ENCODE results near the gene ABCC5.

Gene ABCC5

DNA sequence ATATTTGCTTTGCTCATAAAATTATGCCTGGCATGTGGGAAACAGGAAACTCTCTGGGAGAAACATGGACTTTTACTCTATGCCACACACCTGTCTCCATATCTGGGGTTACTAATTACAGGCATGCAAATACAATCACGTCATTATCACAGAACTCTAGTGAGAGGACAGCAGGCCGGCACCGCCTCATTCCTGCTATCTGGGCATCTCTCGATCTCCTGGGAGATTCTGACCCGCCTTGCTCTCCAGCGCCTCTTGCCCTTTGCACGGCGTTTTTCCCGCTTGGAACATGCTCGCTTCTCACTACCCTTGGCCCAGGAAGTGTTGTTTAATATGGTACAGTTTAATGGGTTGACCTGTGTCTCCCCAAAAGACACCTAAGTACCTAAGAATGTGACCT is 87.6 kb downstream of the ABCC5 start:
- Histone ChIP-seq H3K4me1 (ENCODE audit: control insufficient read depth in 1 of 2, insufficient read depth in 2 of 2, low read length in 2 of 2) (peaks cover 12 to 19% of the 10 kb centered on the region in 2 donors), H3K27me3 (ENCODE audit: control insufficient read depth in 1 of 2, insufficient read depth in 2 of 2, low read length in 2 of 2) (no peaks in the 10 kb centered on the region), H3K9me3 (ENCODE audit: control insufficient read depth in 1 of 2, low read length in 2 of 2) (no peaks in the 10 kb centered on the region), H3K36me3 (ENCODE audit: control insufficient read depth in 1 of 2, insufficient read depth in 2 of 2, low read length in 2 of 2) (peaks cover 0 to 9% of the 10 kb centered on the region in 2 donors), H3K4me3 (ENCODE audit: low read depth in 1 of 2, low read length in 2 of 2) (no peak overlapping the region), H3K9ac (ENCODE audit: low read depth in 1 of 2, low read length in 2 of 2) (peak overlapping the region in 1 of 2 donors; percentile 45), H3K27ac (ENCODE audit: low read depth, low read length) (no peak overlapping the region)

DNA sequence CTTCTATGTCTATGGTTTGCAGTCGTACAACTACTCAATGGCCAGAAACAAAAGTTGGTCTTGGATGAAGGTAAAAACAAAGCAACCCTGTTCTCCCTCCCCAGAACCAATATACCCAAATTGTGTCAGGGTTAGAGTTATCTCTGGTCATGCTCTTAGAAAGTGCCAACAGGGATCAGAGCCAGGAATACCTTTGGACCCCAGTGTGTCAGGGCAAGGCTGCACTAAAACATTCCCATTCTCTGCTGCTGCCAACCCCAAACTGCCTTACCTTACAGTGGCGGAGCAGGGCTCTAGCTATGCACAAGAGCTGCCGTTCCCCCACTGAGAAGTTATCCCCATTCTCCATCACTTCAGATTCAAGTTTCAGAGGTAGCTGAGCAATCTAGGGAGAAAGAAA is 90.6 kb downstream of the ABCC5 start:
- H3K4me3 ChIP-seq (ENCODE audit: low read depth in 1 of 2, low read length in 2 of 2) = no peak overlapping the region
- peaks cover 12 to 19% of the 10 kb centered on the region in 2 donors for H3K4me1 ChIP-seq (ENCODE audit: control insufficient read depth in 1 of 2, insufficient read depth in 2 of 2, low read length in 2 of 2)
- H3K36me3 ChIP-seq (ENCODE audit: control insufficient read depth in 1 of 2, insufficient read depth in 2 of 2, low read length in 2 of 2) = peaks cover 0 to 26% of the 10 kb centered on the region in 2 donors
- no peaks in the 10 kb centered on the region for H3K27me3 ChIP-seq (ENCODE audit: control insufficient read depth in 1 of 2, insufficient read depth in 2 of 2, low read length in 2 of 2)
- H3K9ac ChIP-seq (ENCODE audit: low read depth in 1 of 2, low read length in 2 of 2) = no peak overlapping the region
- no peak overlapping the region for H3K27ac ChIP-seq (ENCODE audit: low read depth, low read length)
- no peaks in the 10 kb centered on the region for H3K9me3 ChIP-seq (ENCODE audit: control insufficient read depth in 1 of 2, low read length in 2 of 2)

DNA sequence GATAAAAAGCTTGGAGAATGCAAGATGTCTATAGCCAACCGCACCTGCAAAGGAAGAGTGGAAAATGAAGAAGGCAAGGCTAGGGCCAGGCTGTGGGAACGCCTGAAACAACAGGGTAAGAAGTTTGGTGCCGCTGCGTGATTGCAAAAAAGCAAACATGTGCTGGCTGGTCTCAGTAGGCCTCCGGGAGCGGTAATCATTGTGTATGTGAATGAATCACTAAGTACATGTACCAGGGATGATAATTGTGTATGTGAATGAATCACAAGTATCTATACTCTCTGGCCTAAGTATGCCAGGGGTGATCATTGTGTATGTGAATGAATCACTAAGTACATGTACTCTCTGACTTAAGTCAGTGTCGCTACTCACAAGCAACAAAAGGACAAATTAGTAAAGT is 92.7 kb downstream of the ABCC5 start:
- H3K4me1 ChIP-seq (ENCODE audit: control insufficient read depth in 1 of 2, insufficient read depth in 2 of 2, low read length in 2 of 2) = peaks cover 6 to 12% of the 10 kb centered on the region in 2 donors
- no peaks in the 10 kb centered on the region for H3K9me3 ChIP-seq (ENCODE audit: control insufficient read depth in 1 of 2, low read length in 2 of 2)
- no peak overlapping the region for H3K27ac ChIP-seq (ENCODE audit: low read depth, low read length)
- peaks cover 4 to 37% of the 10 kb centered on the region in 2 donors for H3K36me3 ChIP-seq (ENCODE audit: control insufficient read depth in 1 of 2, insufficient read depth in 2 of 2, low read length in 2 of 2)
- H3K9ac ChIP-seq (ENCODE audit: low read depth in 1 of 2, low read length in 2 of 2) = no peak overlapping the region
- no peaks in the 10 kb centered on the region for H3K27me3 ChIP-seq (ENCODE audit: control insufficient read depth in 1 of 2, insufficient read depth in 2 of 2, low read length in 2 of 2)
- no peak overlapping the region for H3K4me3 ChIP-seq (ENCODE audit: low read depth in 1 of 2, low read length in 2 of 2)

DNA sequence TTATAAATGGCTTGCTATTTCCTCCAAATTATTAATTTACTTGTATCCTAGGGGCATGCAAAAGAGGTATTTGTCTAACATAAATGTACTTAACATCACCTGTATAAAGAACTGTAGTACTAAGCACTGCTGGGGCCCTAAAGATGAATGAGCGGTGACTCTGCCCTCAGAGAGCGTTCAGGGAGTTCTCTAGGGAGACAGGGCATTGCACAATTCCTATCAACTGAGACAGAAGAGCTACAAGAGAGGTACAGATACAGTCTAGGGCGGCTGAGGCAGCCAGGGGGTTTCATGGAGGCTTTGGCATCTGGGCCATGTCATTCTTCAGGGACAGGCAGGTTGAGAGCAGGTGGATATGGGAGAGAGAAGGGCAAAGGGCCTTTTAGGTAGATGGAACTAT is 93.1 kb downstream of the ABCC5 start:
- Histone ChIP-seq H3K9ac (ENCODE audit: low read depth in 1 of 2, low read length in 2 of 2) (no peak overlapping the region), H3K4me3 (ENCODE audit: low read depth in 1 of 2, low read length in 2 of 2) (no peak overlapping the region), H3K36me3 (ENCODE audit: control insufficient read depth in 1 of 2, insufficient read depth in 2 of 2, low read length in 2 of 2) (peaks cover 7 to 39% of the 10 kb centered on the region in 2 donors), H3K27me3 (ENCODE audit: control insufficient read depth in 1 of 2, insufficient read depth in 2 of 2, low read length in 2 of 2) (no peaks in the 10 kb centered on the region), H3K4me1 (ENCODE audit: control insufficient read depth in 1 of 2, insufficient read depth in 2 of 2, low read length in 2 of 2) (peaks cover 2 to 8% of the 10 kb centered on the region in 2 donors), H3K27ac (ENCODE audit: low read depth, low read length) (no peak overlapping the region), H3K9me3 (ENCODE audit: control insufficient read depth in 1 of 2, low read length in 2 of 2) (no peaks in the 10 kb centered on the region)

DNA sequence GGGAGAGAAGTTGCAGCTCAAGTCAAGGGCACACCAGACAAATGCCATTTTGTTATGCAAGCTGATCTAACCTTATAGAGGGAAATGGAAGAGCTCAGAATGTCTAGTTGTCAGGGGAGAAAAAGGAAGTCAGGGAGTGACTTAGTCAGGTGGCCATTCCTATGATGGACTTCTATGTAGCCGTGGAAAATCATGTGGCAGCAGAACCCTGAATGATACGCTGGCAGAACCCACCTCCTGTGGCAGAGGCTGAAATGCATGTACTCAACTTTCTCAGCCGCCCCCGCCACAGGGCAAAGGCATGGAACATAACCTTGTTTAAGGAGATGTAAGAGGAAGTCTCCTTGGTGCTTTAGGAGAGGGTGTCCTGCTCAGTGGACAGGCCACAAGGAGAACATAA is 95.3 kb downstream of the ABCC5 start:
- no peaks in the 10 kb centered on the region for H3K27me3 ChIP-seq (ENCODE audit: control insufficient read depth in 1 of 2, insufficient read depth in 2 of 2, low read length in 2 of 2)
- no peak overlapping the region for H3K9ac ChIP-seq (ENCODE audit: low read depth in 1 of 2, low read length in 2 of 2)
- no peaks in the 10 kb centered on the region for H3K9me3 ChIP-seq (ENCODE audit: control insufficient read depth in 1 of 2, low read length in 2 of 2)
- peaks cover 8 to 35% of the 10 kb centered on the region in 2 donors for H3K36me3 ChIP-seq (ENCODE audit: control insufficient read depth in 1 of 2, insufficient read depth in 2 of 2, low read length in 2 of 2)
- no peak overlapping the region for H3K27ac ChIP-seq (ENCODE audit: low read depth, low read length)
- H3K4me3 ChIP-seq (ENCODE audit: low read depth in 1 of 2, low read length in 2 of 2) = no peak overlapping the region
- peaks cover 0 to 5% of the 10 kb centered on the region in 2 donors for H3K4me1 ChIP-seq (ENCODE audit: control insufficient read depth in 1 of 2, insufficient read depth in 2 of 2, low read length in 2 of 2)

DNA sequence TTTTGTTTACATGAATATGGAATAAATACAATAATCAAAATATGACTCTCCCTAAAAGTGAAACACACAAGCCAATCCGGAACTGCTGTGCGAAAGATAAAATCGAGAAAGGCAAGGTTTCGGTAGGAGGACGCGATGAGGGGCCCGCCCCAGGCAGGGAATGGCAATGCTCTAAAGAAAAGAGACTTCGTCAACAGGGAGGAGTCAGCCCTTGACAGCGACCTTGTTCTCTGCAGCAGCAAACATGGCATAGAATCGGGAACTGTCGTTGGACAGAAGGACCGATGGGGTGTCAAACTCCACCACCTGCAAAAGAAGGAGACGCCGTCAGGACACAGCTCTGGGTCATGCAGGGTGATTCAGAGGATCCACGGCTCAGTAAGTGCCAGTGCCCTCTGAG is 96.6 kb downstream of the ABCC5 start:
- H3K36me3 ChIP-seq (ENCODE audit: control insufficient read depth in 1 of 2, insufficient read depth in 2 of 2, low read length in 2 of 2) = peaks cover 8 to 35% of the 10 kb centered on the region in 2 donors
- no peak overlapping the region for H3K9ac ChIP-seq (ENCODE audit: low read depth in 1 of 2, low read length in 2 of 2)
- no peaks in the 10 kb centered on the region for H3K4me1 ChIP-seq (ENCODE audit: control insufficient read depth in 1 of 2, insufficient read depth in 2 of 2, low read length in 2 of 2)
- no peaks in the 10 kb centered on the region for H3K27me3 ChIP-seq (ENCODE audit: control insufficient read depth in 1 of 2, insufficient read depth in 2 of 2, low read length in 2 of 2)
- H3K9me3 ChIP-seq (ENCODE audit: control insufficient read depth in 1 of 2, low read length in 2 of 2) = no peaks in the 10 kb centered on the region
- H3K27ac ChIP-seq (ENCODE audit: low read depth, low read length) = no peak overlapping the region
- H3K4me3 ChIP-seq (ENCODE audit: low read depth in 1 of 2, low read length in 2 of 2) = no peak overlapping the region

DNA sequence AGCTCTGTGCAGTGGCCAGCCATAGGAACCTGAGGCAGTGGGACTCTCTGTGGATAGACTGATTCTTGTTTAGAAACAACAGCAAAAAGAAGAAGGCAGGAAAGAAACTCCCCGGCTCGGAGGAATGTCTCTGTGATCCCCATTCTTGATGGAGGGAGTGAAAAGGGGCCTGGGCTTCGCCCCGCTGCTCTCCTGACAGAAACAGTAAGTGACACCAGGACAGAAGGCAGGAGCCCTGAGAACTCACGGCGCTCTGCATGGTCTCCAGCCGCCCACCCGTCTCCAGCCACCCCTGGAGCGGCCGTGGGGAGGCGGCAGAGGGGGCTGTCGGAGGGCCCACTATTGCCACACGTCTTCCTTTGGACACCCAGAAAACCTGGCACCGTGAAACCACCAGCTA is 97.3 kb downstream of the ABCC5 start:
- Histone ChIP-seq H3K36me3 (ENCODE audit: control insufficient read depth in 1 of 2, insufficient read depth in 2 of 2, low read length in 2 of 2) (peaks cover 8 to 34% of the 10 kb centered on the region in 2 donors), H3K27me3 (ENCODE audit: control insufficient read depth in 1 of 2, insufficient read depth in 2 of 2, low read length in 2 of 2) (no peaks in the 10 kb centered on the region)

DNA sequence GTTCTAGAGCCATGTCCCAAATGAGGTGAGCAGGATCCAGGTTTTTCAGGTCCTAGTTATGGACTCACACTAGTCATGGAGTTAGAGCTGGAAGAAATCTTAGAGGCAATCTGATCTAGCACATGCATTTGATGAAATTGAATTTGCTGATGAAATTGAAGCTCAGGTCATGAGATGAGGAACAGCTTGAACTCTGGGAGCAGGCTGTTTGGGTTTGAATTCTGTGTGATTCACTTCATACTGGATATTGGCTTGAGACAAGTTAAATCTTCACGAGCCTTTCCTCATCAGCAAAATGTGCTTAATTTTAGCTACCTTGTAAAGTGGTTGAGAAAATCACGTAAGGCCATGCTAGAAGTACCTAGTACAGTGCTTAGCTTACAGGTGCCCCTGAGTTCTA is 99.5 kb downstream of the ABCC5 start:
- Histone ChIP-seq H3K4me3 (ENCODE audit: low read depth in 1 of 2, low read length in 2 of 2) (no peak overlapping the region), H3K9ac (ENCODE audit: low read depth in 1 of 2, low read length in 2 of 2) (no peak overlapping the region), H3K27ac (ENCODE audit: low read depth, low read length) (no peak overlapping the region), H3K9me3 (ENCODE audit: control insufficient read depth in 1 of 2, low read length in 2 of 2) (no peaks in the 10 kb centered on the region), H3K36me3 (ENCODE audit: control insufficient read depth in 1 of 2, insufficient read depth in 2 of 2, low read length in 2 of 2) (peaks cover 8 to 19% of the 10 kb centered on the region in 2 donors), H3K27me3 (ENCODE audit: control insufficient read depth in 1 of 2, insufficient read depth in 2 of 2, low read length in 2 of 2) (no peaks in the 10 kb centered on the region), H3K4me1 (ENCODE audit: control insufficient read depth in 1 of 2, insufficient read depth in 2 of 2, low read length in 2 of 2) (no peaks in the 10 kb centered on the region)

More for the DNA sequence above, 97.3 kb downstream of the ABCC5 start:
- H3K9ac ChIP-seq (ENCODE audit: low read depth in 1 of 2, low read length in 2 of 2) = no peak overlapping the region
- no peak overlapping the region for H3K4me3 ChIP-seq (ENCODE audit: low read depth in 1 of 2, low read length in 2 of 2)
- H3K27ac ChIP-seq (ENCODE audit: low read depth, low read length) = no peak overlapping the region
- H3K9me3 ChIP-seq (ENCODE audit: control insufficient read depth in 1 of 2, low read length in 2 of 2) = no peaks in the 10 kb centered on the region
- H3K4me1 ChIP-seq (ENCODE audit: control insufficient read depth in 1 of 2, insufficient read depth in 2 of 2, low read length in 2 of 2) = no peaks in the 10 kb centered on the region

DNA sequence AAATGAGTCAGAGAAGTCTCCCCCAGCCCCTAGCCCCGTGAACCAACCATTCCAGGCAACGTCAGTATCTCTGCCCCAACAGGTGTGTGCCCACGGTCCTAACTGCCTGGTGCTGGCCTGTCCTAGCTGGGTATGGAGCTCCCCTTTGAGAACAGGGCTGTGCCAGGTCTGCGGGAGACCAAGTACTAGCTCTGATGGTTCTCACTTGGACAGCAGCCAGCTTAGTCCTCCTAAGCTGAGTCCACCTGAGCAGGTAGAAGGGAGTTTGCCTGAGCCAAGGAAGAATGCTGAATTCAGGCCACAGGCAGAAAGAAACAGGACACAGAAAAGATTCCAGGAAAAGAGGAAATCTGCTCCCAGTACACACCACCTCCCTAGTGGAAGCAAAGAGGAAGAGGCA is 99.9 kb downstream of the ABCC5 start:
- no peak overlapping the region for H3K9ac ChIP-seq (ENCODE audit: low read depth in 1 of 2, low read length in 2 of 2)
- no peaks in the 10 kb centered on the region for H3K4me1 ChIP-seq (ENCODE audit: control insufficient read depth in 1 of 2, insufficient read depth in 2 of 2, low read length in 2 of 2)
- no peak overlapping the region for H3K27ac ChIP-seq (ENCODE audit: low read depth, low read length)
- H3K4me3 ChIP-seq (ENCODE audit: low read depth in 1 of 2, low read length in 2 of 2) = no peak overlapping the region
- H3K27me3 ChIP-seq (ENCODE audit: control insufficient read depth in 1 of 2, insufficient read depth in 2 of 2, low read length in 2 of 2) = no peaks in the 10 kb centered on the region
- H3K36me3 ChIP-seq (ENCODE audit: control insufficient read depth in 1 of 2, insufficient read depth in 2 of 2, low read length in 2 of 2) = peaks cover 8 to 18% of the 10 kb centered on the region in 2 donors
- H3K9me3 ChIP-seq (ENCODE audit: control insufficient read depth in 1 of 2, low read length in 2 of 2) = peaks cover 0 to 2% of the 10 kb centered on the region in 2 donors

DNA sequence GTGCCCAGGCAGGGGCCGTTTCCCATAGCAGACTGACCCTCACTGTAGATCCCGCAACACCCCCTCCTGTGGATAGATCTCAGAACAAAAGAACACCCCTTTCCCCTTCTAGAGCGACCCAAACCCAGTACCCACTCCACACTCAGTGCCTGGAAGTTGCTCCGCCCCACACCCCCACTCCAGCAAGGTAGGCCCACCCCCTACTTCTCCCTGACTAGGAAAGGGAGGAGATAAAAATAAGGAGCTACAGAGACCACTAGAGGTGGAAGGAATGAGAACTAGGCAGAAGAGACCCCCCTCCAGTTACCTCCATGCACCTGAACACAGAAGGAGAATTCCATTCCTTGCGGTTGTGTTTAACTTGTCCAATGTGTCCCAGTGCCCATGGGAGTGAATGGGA is 102.8 kb downstream of the ABCC5 start:
- Histone ChIP-seq H3K4me3 (ENCODE audit: low read depth in 1 of 2, low read length in 2 of 2) (no peak overlapping the region), H3K27me3 (ENCODE audit: control insufficient read depth in 1 of 2, insufficient read depth in 2 of 2, low read length in 2 of 2) (no peaks in the 10 kb centered on the region), H3K27ac (ENCODE audit: low read depth, low read length) (no peak overlapping the region), H3K9me3 (ENCODE audit: control insufficient read depth in 1 of 2, low read length in 2 of 2) (peaks cover 0 to 2% of the 10 kb centered on the region in 2 donors), H3K36me3 (ENCODE audit: control insufficient read depth in 1 of 2, insufficient read depth in 2 of 2, low read length in 2 of 2) (peaks cover 1 to 3% of the 10 kb centered on the region in 2 donors), H3K9ac (ENCODE audit: low read depth in 1 of 2, low read length in 2 of 2) (no peak overlapping the region), H3K4me1 (ENCODE audit: control insufficient read depth in 1 of 2, insufficient read depth in 2 of 2, low read length in 2 of 2) (no peaks in the 10 kb centered on the region)

DNA sequence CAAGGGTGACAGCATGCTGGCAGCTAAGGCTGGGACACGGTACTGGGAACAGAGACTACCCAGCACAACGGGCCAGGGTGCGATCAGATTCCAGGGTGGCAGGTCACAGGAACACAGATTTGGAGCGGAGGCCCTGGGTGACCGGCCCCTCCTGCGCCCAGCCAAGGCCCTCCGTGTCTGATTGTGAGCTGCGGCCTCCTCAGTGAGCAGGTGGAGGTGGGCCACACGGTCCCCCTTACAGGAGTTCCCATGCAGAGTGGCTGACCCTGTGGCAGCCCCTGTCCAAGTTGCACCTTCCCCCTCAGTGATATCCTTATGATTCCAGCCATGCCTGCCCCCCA is 104.1 kb downstream of the ABCC5 start:
- no peaks in the 10 kb centered on the region for H3K27me3 ChIP-seq (ENCODE audit: control insufficient read depth in 1 of 2, insufficient read depth in 2 of 2, low read length in 2 of 2)
- peaks cover 0 to 2% of the 10 kb centered on the region in 2 donors for H3K9me3 ChIP-seq (ENCODE audit: control insufficient read depth in 1 of 2, low read length in 2 of 2)
- no peak overlapping the region for H3K27ac ChIP-seq (ENCODE audit: low read depth, low read length)
- no peak overlapping the region for H3K4me3 ChIP-seq (ENCODE audit: low read depth in 1 of 2, low read length in 2 of 2)
- H3K36me3 ChIP-seq (ENCODE audit: control insufficient read depth in 1 of 2, insufficient read depth in 2 of 2, low read length in 2 of 2) = no peaks in the 10 kb centered on the region
- no peak overlapping the region for H3K9ac ChIP-seq (ENCODE audit: low read depth in 1 of 2, low read length in 2 of 2)
- no peaks in the 10 kb centered on the region for H3K4me1 ChIP-seq (ENCODE audit: control insufficient read depth in 1 of 2, insufficient read depth in 2 of 2, low read length in 2 of 2)

Measured in duodenal mucosa (tissue), 2 donors.